Vagina (tissue), 2 donors: ENCODE results near the gene NUP93.

Experiments
- CTCF ChIP-seq, 3 experiments: fragments of 450-650 bp in 2 of 3; fragments of 200-600 bp in 1 of 3; sonication (generic) in 1 of 3; IDR thresholded peaks; one replicate each; pipeline ENCODE4 v1.5.1; 2017 to 2019; ENCODE audit warnings: antibody characterized with exemption in 3 of 3, mild to moderate bottlenecking in 2 of 3, moderate library complexity in 2 of 3
- POLR2AphosphoS5 ChIP-seq, 2 donors: sonication (generic); formaldehyde crosslinking; IDR thresholded peaks; one replicate each; pipeline ENCODE4 v1.9.0; 2017; ENCODE audit warnings: antibody characterized with exemption in 2 of 2, mild to moderate bottlenecking in 2 of 2, low read depth in 1 of 2; ENCODE audit not compliant: insufficient read depth in 1 of 2

GRCh38 chr16:56789360-56789759, 59.4 kb downstream of the NUP93 start:
- TF ChIP-seq CTCF (IDR thresholded peaks at IDR 0.05) (no peak), POLR2AphosphoS5 (IDR thresholded peaks at IDR 0.05; ENCODE audit: insufficient read depth in 1 of 2, low read depth in 1 of 2) (no peak)
